ENCODE measurements around the gene ARCN1.

ARCN1 gene

GRCh38 chr11:118640332-118641154 is 68.3 kb downstream of the ARCN1 start:
- DNase-seq: no peak

DNA sequence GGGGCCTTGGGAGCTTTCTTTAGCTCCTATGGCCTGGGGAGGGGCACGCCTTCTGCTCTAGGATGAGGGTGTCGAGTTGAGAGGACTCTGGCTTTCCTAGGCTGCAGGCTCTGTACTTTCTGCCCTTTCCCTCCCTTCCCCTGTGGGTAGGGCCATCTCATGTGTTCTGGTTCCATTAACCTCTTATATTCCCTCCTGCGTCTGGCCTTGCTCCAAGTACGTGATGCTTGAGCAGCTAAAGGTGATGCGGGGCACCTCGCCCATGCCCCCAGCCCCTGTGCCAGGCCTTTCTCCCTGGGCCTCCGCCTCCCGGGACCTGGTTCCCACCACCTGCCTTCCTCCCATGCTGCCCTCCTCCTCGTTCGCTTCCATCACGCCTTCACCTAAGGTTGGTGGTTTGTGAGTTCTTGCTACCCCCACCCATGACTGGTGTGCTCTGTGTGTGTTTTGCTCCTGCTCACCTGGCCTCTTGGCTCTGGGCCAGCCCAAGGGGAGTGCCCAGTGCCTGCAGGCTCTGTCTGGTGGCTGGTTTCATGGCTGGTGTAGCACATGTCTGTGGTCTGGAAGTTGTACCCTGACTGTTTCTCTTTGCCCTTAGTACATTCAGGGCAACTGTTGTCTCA is 69.3 kb downstream of the ARCN1 start:
- DNase-seq: no peak

- DNase-seq: no peak
These were observed 71.2 kb downstream of the ARCN1 start for GRCh38 chr11:118643142-118643994.

- DNase-seq: no peak
These were observed 71.8 kb downstream of the ARCN1 start for GRCh38 chr11:118643995-118644345.

DNA sequence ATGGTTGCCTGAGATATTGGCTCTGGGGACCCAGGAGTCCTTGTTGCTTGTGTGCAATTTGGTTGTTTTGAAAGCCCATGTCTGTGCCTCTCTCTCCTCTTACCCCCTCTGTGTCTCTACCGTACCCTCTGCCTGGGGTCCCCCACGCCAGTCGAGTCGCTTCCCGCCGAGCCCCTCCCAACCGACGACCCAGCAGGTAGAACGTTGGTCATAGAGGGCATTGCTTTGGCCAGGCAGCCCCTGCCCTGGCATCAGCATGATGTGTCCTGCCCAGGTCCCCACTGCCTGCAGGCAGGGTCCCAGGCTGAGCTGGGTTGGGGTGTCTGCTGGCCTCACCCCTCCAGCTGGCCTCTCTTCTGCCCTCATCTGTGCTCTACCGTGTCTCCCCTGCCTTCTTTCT is 72.3 kb downstream of the ARCN1 start:
- DNase-seq: no peak

- no peak for DNase-seq
These were observed 73.0 kb downstream of the ARCN1 start for GRCh38 chr11:118645066-118645715.

DNA sequence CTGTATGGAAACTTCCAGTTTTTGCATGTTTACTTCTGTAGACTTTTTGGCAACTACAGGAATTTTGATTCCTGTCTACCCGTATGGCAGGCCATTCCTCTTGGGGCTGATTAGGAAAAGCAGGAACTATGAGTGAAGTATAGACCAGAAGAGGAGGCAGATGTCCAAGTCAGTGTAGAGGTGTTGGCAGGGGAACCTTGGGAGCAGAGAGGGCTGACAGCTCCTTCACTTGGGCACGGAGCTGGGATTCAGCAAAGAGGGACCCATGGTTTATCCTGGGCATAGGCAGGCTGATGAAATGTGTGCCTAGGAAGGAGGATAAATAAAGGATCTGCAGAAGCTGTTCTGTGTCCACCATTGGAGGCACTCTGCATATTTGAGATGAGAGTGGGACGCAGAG is 74.2 kb downstream of the ARCN1 start:
- DNase-seq: no peak

DNA sequence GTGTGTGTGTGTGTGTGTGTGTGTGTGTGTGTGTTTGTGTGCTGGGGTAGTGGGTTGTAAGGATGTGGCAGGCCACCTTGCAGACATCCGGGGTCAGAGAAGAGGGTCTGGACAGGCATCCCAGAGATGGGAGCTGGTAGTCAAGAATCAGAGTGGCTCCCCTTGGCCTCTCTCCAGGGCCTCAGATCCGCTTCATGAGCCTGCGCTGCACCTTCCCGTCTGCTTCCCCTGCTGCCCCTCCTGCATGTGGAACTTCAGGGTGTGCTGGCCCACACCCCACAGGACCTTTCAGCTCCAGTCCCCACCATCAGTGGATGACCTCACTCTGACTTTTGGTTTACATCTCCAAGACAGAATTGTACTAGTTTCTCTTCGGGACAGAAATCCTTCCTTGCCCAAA is 76.1 kb downstream of the ARCN1 start:
- DNase-seq: no peak

DNA sequence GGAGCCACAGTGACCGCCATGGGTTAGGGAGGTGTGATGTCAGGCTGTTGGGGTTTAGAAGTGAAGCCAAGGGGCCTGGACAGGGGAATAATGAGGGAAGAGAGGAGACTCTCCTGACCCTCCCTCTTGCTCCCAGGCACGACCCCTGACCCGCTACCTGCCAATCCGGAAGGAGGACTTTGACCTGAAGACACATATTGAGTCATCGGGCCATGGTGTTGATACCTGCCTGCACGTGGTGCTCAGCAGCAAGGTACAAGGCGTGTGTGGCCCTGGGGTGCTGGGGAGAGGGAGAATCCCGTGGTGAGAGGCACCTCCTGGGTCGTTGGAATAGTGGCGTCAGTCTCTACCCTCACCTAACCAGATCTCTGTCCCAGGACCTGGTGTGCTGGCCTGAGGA is 77.7 kb downstream of the ARCN1 start:
- no peak for DNase-seq

GRCh38 chr11:118650366-118650765 is 78.2 kb downstream of the ARCN1 start:
- DNase-seq: no peak

- no peak for DNase-seq
These were observed 79.6 kb downstream of the ARCN1 start for GRCh38 chr11:118651820-118652219.

Measured in activated effector memory CD4-positive, alpha-beta T cell treated with Interleukin-2 at 50 U/mL for 16 hours (primary cell).